NK-92 (cell line): ENCODE measurements around the gene ITSN1.
"Not testable (repeated sequence)": the region's sequence is repeated elsewhere in the genome, so short reads cannot be mapped to it uniquely, and the experiment has no call there.

Experiments used
- DNase-seq: peaks from one replicate; lab custom pipeline; 2025; ENCODE audit not compliant: unreplicated experiment; lab: John Stamatoyannopoulos, UW

Gene ITSN1

GRCh38 chr21:33857846-33858666 lies 215.8 kb downstream of the ITSN1 start:
- DNase-seq: no peak

- no peak for DNase-seq
These were observed 216.5 kb downstream of the ITSN1 start for GRCh38 chr21:33858667-33859372.

GRCh38 chr21:33859373-33860102 lies 217.2 kb downstream of the ITSN1 start:
- no peak for DNase-seq

- no peak for DNase-seq
These were observed 218.1 kb downstream of the ITSN1 start for GRCh38 chr21:33860332-33860879.

DNA sequence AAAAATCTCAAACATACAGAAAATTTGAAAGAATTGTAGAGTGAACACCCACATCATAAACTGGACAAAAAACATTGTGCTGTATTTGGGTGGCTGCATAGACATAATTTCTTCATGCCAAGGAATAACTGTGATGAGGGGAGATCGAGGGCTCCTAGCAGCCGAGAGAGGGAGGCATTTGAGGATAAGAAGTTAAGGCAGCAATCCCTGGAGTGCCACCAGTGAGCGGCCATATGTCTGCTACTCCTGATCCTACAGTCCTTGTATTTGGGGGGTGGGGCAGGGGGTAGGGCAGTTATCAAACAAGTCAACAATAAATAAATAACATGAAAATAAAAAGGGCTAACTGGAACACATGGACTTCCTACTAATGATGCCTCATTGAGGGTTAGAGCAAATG lies 218.8 kb downstream of the ITSN1 start:
- DNase-seq: no peak

GRCh38 chr21:33863191-33863590 lies 220.9 kb downstream of the ITSN1 start:
- DNase-seq: not testable (repeated sequence)

GRCh38 chr21:33864150-33864549 lies 221.8 kb downstream of the ITSN1 start:
- DNase-seq: no peak

GRCh38 chr21:33865176-33865575 lies 222.9 kb downstream of the ITSN1 start:
- no peak for DNase-seq

DNA sequence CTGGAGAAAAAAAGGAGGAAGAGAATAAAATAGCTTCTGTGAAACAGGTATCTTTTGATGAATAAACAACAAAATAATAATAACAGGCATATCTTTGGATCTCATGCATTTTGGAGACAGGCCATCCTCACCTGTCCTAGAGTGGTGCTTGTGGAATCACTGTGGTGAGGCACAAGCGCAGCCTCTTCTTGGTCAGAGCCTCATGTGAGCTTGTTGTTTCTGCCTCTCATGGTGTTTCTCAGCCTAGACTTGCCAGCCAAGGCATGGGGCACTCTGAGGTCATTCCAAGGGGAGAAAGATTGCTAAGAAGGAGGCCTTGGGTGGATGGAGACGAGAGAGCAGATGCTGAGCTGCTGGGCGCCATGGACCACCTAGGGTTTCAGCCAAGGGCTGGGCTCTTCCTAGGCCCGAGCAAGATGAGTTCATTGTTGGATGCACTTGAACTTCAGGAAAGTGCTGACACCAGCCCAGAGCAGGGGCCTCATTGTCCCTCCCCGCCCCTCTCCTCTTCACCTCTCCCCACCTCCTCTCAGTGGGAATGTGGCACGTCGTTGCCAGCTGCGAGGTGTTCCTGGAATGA lies 223.8 kb downstream of the ITSN1 start:
- DNase-seq: no peak

DNA sequence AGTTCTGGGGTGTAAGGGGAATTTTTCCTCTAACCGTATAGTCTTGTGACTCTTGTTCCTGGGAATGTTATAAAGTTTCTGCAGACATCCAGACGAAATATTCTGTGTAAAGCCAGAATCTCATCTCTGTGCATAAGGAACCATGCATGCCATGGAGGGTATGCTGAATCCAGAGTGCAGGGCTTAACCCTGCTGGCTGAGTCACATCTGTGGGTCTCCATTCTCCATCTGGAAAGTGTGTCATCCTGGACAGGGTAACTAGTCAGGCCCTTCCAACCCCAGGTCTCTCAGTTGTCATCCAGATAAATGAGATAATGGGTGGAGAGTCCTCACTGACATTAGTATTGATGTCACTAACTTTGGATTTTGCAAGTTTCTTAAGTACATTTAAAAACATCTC lies 224.5 kb downstream of the ITSN1 start:
- no peak for DNase-seq

DNA sequence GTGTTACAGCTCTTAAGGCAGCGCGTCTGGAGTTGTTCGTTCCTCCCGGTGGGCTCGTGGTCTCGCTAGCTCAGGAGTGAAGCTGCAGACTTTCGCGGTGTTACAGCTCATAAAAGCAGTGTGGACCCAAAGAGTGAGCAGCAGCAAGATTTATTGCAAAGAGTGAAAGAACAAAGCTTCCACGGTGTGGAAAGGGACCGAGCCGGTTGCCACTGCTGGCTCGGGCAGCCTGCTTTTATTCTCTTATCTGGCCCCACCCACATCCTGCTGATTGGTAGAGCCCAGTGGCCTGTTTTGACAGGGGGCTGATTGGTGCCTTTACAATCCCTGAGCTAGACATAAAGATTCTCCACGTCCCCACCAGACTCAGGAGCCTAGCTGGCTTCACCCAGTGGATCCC lies 225.6 kb downstream of the ITSN1 start:
- DNase-seq: not testable (repeated sequence)

- DNase-seq: no peak
These were observed 227.6 kb downstream of the ITSN1 start for GRCh38 chr21:33869873-33870272.

DNA sequence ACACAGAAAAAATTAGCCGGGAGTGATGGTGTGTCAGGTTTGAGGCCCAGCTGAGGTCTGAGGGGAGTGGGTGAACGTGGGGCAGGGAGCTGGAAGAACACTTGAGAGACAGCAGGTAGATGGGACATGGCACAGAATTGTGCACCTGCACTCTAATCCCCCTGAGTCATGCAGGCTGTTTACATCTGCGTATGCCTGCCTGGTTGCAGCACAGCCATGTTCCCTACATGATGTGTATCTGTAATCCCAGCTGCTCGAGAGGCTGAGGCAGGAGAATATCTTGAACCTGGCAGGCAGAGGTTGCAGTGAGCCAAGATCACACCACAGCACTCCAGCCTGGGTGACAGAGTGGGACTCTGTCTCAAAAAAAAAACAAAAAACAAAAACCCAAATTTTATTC lies 228.5 kb downstream of the ITSN1 start:
- no peak for DNase-seq

DNA sequence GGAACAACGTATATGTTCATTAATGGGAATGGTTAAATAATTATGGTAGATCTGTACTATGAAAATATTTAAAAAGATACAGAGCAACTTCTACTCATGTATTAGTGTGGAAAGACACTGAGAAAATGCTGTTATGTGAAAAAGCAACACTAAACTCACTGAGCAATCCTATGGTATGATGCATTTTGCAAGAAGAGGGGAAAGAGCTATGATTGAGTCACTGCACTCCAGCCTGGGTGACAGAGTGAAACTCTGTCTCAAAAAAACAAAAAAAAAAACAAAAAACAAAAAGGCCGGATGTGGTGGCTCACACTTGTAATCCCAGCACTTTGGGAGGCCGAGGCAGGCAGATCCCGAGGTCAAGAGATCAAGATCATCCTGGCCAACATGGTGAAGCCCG lies 228.9 kb downstream of the ITSN1 start:
- DNase-seq: no peak

- no peak for DNase-seq
These were observed 230.7 kb downstream of the ITSN1 start for GRCh38 chr21:33872881-33873515.

DNA sequence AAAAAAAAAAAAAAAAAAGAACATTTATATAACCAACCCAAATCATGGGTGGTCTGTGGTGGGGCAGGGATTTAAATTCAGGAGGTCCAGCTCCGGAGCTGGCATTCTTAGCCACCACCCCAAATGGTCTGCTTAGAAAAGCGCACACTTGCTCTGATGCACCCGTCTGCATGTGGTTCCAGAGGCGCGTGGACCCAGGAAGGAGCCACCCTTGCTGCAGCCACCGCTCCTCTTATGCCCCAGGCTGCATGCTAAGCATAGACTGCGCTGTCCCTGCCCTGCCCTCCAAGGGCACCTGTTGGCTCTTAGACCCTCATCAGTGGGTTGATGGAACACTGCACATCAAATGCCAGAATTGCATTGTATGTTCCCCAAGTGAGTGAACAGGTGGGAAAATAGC lies 231.9 kb downstream of the ITSN1 start:
- DNase-seq: no peak

DNA sequence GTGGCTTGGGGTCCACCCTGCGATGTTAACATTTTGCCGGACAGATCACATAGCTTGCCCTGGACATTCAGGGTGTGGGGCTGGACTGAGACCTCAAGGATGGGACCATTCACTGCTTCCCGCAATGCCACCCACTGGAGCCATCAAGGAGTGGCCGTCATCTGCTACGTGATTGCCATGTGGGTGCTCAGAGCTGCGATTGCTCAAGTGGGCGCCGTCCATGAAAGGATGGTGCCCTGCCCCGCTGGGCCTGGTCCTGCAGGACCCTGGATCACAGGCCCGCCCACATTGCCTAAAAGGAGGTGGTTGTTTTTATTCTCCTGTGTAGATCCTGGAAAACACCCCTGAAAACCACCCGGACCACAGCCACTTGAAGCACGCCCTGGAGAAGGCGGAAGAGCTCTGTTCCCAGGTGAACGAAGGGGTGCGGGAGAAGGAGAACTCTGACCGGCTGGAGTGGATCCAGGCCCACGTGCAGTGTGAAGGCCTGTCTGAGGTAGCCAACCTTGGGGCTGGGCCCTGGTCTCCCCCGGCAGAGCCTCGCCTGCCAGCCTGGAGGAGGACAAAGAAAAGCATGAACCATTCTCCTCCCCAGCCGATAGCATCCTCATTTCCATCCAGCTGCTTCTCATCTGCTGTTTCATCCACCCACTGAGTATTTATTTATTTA lies 232.9 kb downstream of the ITSN1 start:
- no peak for DNase-seq

GRCh38 chr21:33878824-33879223 lies 236.5 kb downstream of the ITSN1 start:
- DNase-seq: no peak

- no peak for DNase-seq
These were observed 238.3 kb downstream of the ITSN1 start for GRCh38 chr21:33880626-33881025.
